ENCODE data around the gene UQCR10.

GRCh38 chr22:29819501-29819900, 52.3 kb downstream of the UQCR10 start:
- TF ChIP-seq CTCF (IDR thresholded peaks at IDR 0.05): no peak
- no peak for TF ChIP-seq POLR2AphosphoS5 (IDR thresholded peaks at IDR 0.05)
